LNCaP clone FGC (cell line): ENCODE measurements around the gene EVPL.

Experiments used
- DNase-seq: peaks from one replicate; pipeline ENCODE4 v3.0.0-alpha.2; 2011; ENCODE audit warnings: low read depth
- H3K4me3 ChIP-seq: 2 replicates; pipeline ENCODE4 v1.5.1; 2011; ENCODE audit warnings: mild to moderate bottlenecking, low read depth, low read length, control low read depth
- CTCF ChIP-seq: IDR thresholded peaks from 2 replicates; pipeline ENCODE4 v1.5.1; 2012; ENCODE audit warnings: mild to moderate bottlenecking; ENCODE audit not compliant: control insufficient read depth, insufficient read depth; ENCODE audit errors: extremely low read depth

The EVPL gene

GRCh38 chr17:75983501-75984181 is 43.5 kb downstream of the EVPL start:
- no peak for DNase-seq
- no peak overlapping the region for H3K4me3 ChIP-seq
- no peak for TF ChIP-seq CTCF

GRCh38 chr17:75981019-75981615 is 46.0 kb downstream of the EVPL start:
- no peak overlapping the region for H3K4me3 ChIP-seq
- TF ChIP-seq CTCF = no peak

GRCh38 chr17:75980188-75981018 is 46.7 kb downstream of the EVPL start:
- peak overlapping the region; percentile 93 for H3K4me3 ChIP-seq
- no peak for DNase-seq
- TF ChIP-seq CTCF = no peak

More at GRCh38 chr17:75981019-75981615, 46.0 kb downstream of the EVPL start:
- DNase-seq = no peak

GRCh38 chr17:75979705-75980187 is 47.4 kb downstream of the EVPL start:
- DNase-seq = no peak
- TF ChIP-seq CTCF = no peak
- H3K4me3 ChIP-seq = peak overlapping the region; percentile 93

GRCh38 chr17:75978938-75979704 is 48.0 kb downstream of the EVPL start, which contains the start of the genes ACOX1 and TEN1:
Gene ACOX1, minus strand, starts transcription at chr17:75979166. Its CDS starts 93 bp downstream, at chr17:75979073.
Gene TEN1, plus strand, starts transcription at chr17:75979240. Its CDS starts 6,953 bp downstream, at chr17:75986193.
- DNase-seq = peak; percentile 87
- TF ChIP-seq CTCF = peak; percentile 39; the same call in 1 of the 2 replicates

GRCh38 chr17:75976175-75976848 is 50.8 kb downstream of the EVPL start:
- H3K4me3 ChIP-seq = no peak overlapping the region
- TF ChIP-seq CTCF = no peak
- no peak for DNase-seq

More at GRCh38 chr17:75978938-75979704, 48.0 kb downstream of the EVPL start, which contains the start of the genes ACOX1 and TEN1:
- H3K4me3 ChIP-seq = peak within 1 kb of the TSS; percentile 93
